Trophoblast cell (in vitro differentiated cells and primary cell): ENCODE data around the gene INTS3.

Experiments
- DNase-seq, 2 donors: peaks; one replicate each; pipeline ENCODE4 v3.0.0-alpha.2; 2016
- H2AFZ ChIP-seq: 2 replicates; pipeline ENCODE4 v1.6.1; 2013; ENCODE audit warnings: low read length, moderate library complexity, mild to moderate bottlenecking; ENCODE audit not compliant: insufficient read depth, poor library complexity
- H2AK5ac ChIP-seq: 2 replicates; pipeline ENCODE4 v1.6.1; 2013; ENCODE audit warnings: mild to moderate bottlenecking, low read length
- H2BK120ac ChIP-seq: 2 replicates; pipeline ENCODE4 v1.6.1; 2013; ENCODE audit warnings: low read length, mild to moderate bottlenecking, moderate library complexity; ENCODE audit not compliant: insufficient read depth, poor library complexity
- H2BK12ac ChIP-seq: 2 replicates; pipeline ENCODE4 v1.6.1; 2013; ENCODE audit warnings: mild to moderate bottlenecking, low read length, moderate library complexity
- H2BK5ac ChIP-seq: 2 replicates; pipeline ENCODE4 v1.6.1; 2013; ENCODE audit warnings: low read length, low read depth, moderate library complexity, mild to moderate bottlenecking; ENCODE audit not compliant: poor library complexity
- H3K14ac ChIP-seq: 2 replicates; pipeline ENCODE4 v1.6.1; 2013; ENCODE audit warnings: mild to moderate bottlenecking, low read length
- H3K18ac ChIP-seq: 2 replicates; pipeline ENCODE4 v1.6.1; 2013; ENCODE audit warnings: mild to moderate bottlenecking, low read length
- H3K23ac ChIP-seq: 2 replicates; pipeline ENCODE4 v1.6.1; 2013; ENCODE audit warnings: low read length
- H3K27ac ChIP-seq: 2 replicates; pipeline ENCODE4 v1.5.1; 2013; ENCODE audit warnings: low read depth, mild to moderate bottlenecking, inconsistent platforms, low read length, moderate library complexity
- H3K27me3 ChIP-seq: 2 replicates; pipeline ENCODE4 v1.6.1; 2013; ENCODE audit warnings: inconsistent platforms, mild to moderate bottlenecking, low read length, moderate library complexity; ENCODE audit not compliant: insufficient read depth
- H3K36me3 ChIP-seq, 2 experiments: 1 replicate in 1 of 2; 2 replicates in 1 of 2; pipeline ENCODE4 v1.6.1; 2013; ENCODE audit warnings: low read length in 2 of 2, mild to moderate bottlenecking in 2 of 2, moderate library complexity in 1 of 2; ENCODE audit not compliant: insufficient read depth in 2 of 2, control insufficient read depth in 1 of 2
- H3K4ac ChIP-seq: 2 replicates; pipeline ENCODE4 v1.6.1; 2013; ENCODE audit warnings: low read depth, mild to moderate bottlenecking, low read length, moderate library complexity
- H3K4me1 ChIP-seq, 2 experiments: 1 replicate in 1 of 2; 2 replicates in 1 of 2; pipeline ENCODE4 v1.6.1; 2013; ENCODE audit warnings: low read length in 2 of 2, mild to moderate bottlenecking in 2 of 2, moderate library complexity in 1 of 2; ENCODE audit not compliant: insufficient read depth in 2 of 2, control insufficient read depth in 1 of 2
- H3K4me2 ChIP-seq: 2 replicates; pipeline ENCODE4 v1.6.1; 2013; ENCODE audit warnings: inconsistent platforms, mild to moderate bottlenecking, low read length, moderate library complexity
- H3K4me3 ChIP-seq: 2 replicates; pipeline ENCODE4 v1.5.1; 2013; ENCODE audit warnings: mild to moderate bottlenecking, low read depth, low read length, inconsistent platforms
- H3K79me1 ChIP-seq: one replicate; pipeline ENCODE4 v1.6.1; 2013; ENCODE audit warnings: low read length
- H3K79me2 ChIP-seq: 2 replicates; pipeline ENCODE4 v1.6.1; 2013; ENCODE audit warnings: low read length, mild to moderate bottlenecking; ENCODE audit not compliant: control insufficient read depth, insufficient read depth, poor library complexity
- H3K9ac ChIP-seq: 2 replicates; pipeline ENCODE4 v1.6.1; 2013; ENCODE audit warnings: mild to moderate bottlenecking, low read length
- H3K9me3 ChIP-seq: 2 replicates; pipeline ENCODE4 v1.6.1; 2013; ENCODE audit warnings: low read depth, mild to moderate bottlenecking, control low read depth, inconsistent platforms, low read length; ENCODE audit not compliant: insufficient read depth
- H4K12ac ChIP-seq: 2 replicates; pipeline ENCODE4 v1.6.1; 2013; ENCODE audit warnings: low read depth, mild to moderate bottlenecking, low read length, moderate library complexity
- H4K8ac ChIP-seq: 2 replicates; pipeline ENCODE4 v1.6.1; 2013; ENCODE audit warnings: low read depth, mild to moderate bottlenecking, low read length, moderate library complexity
- H4K91ac ChIP-seq: one replicate; pipeline ENCODE4 v1.6.1; 2013; ENCODE audit warnings: low read depth, mild to moderate bottlenecking, low read length, moderate library complexity
- WGBS: extraction: QIAGEN DNeasy Blood & Tissue Kit; methylation state at CpG from one replicate; pipeline ENCODE4 v1.1.7; 2013; ENCODE audit warnings: missing lambda C conversion rate; ENCODE audit not compliant: insufficient read length, insufficient coverage; ENCODE audit errors: extremely low coverage; 5-methylcytosine and 5-hydroxymethylcytosine counted together

Gene INTS3

DNA sequence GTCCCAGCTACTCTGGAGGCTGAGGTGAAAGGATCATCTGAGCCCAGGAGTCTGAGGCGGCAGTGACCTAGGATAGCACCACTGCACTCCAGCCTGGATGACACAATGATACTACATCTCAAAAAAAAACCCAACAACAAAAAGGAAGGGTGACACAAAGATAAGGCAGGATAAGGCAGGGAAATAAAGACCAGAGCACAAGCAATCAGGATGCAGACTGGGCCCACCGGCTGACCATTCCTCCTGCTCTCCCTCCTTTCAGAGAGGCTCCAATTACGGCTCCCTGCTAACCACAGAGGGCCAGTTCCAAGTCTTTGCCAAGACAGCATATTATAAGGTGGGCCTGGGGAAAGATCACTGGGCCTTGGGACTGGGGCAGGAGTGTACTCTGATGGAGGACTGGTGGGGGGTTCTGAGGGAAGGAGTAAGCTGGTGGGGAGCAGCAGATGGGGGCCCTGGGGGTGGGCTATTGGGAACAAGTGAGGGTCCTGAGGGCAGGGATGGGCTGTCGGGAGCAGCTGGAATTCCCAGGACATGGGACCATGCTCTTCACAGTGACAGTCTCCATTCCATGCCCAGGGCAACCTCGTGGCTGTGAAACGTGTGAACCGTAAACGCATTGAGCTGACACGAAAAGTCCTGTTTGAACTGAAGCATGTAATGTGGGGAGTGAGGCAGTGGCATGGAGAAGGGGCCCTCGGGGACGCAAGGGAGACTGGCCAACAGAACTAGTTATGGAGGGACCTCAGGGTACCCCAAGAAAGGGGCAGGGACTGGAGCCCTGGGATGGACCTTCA lies 42.1 kb upstream of the INTS3 start:
- Histone ChIP-seq H4K8ac (no peak overlapping the region), H2AK5ac (no peak overlapping the region), H3K27me3 (peaks cover 4% of the 10 kb centered on the region), H2BK120ac (no peak overlapping the region), H2AFZ (no peak overlapping the region), H3K9ac (no peak overlapping the region), H3K23ac (no peak overlapping the region), H3K4me3 (no peak overlapping the region), H3K36me3 (no peaks in the 10 kb centered on the region), H3K27ac (no peak overlapping the region), H3K4ac (no peak overlapping the region), H4K91ac (no peak overlapping the region), H3K4me1 (peaks cover 6 to 8% of the 10 kb centered on the region in 2 experiments), H3K79me2 (no peaks in the 10 kb centered on the region), H2BK5ac (no peak overlapping the region), H4K12ac (no peak overlapping the region), H3K9me3 (no peaks in the 10 kb centered on the region), H3K14ac (no peak overlapping the region), H3K18ac (no peak overlapping the region), H2BK12ac (no peak overlapping the region), H3K4me2 (no peak overlapping the region), H3K79me1 (no peaks in the 10 kb centered on the region)
- DNase-seq, result no peak
- no CpG with 5 or more reads among the region's 11 CpGs for WGBS

- Histone ChIP-seq H3K36me3 (no peaks in the 10 kb centered on the region), H4K91ac (no peak overlapping the region), H3K4ac (no peak overlapping the region), H2BK5ac (no peak overlapping the region), H2AK5ac (no peak overlapping the region), H3K18ac (no peak overlapping the region), H3K9ac (no peak overlapping the region), H3K4me3 (no peak overlapping the region), H3K14ac (no peak overlapping the region), H3K79me2 (no peaks in the 10 kb centered on the region), H3K79me1 (no peaks in the 10 kb centered on the region), H3K4me2 (no peak overlapping the region), H3K23ac (no peak overlapping the region), H4K8ac (no peak overlapping the region), H3K4me1 (peaks cover 6 to 8% of the 10 kb centered on the region in 2 experiments), H3K27ac (no peak overlapping the region), H2BK120ac (no peak overlapping the region), H2BK12ac (no peak overlapping the region), H2AFZ (no peak overlapping the region), H3K9me3 (no peaks in the 10 kb centered on the region), H3K27me3 (no peaks in the 10 kb centered on the region), H4K12ac (no peak overlapping the region)
- WGBS, result no CpG with 5 or more reads among the region's 16 CpGs
- no peak for DNase-seq
These were observed 40.3 kb upstream of the INTS3 start for GRCh38 chr1:153687346-153688125.

- Histone ChIP-seq H3K27ac (no peak overlapping the region), H3K23ac (no peak overlapping the region), H3K79me1 (no peaks in the 10 kb centered on the region), H3K27me3 (no peaks in the 10 kb centered on the region), H3K4ac (no peak overlapping the region), H2AFZ (no peak overlapping the region), H3K4me2 (no peak overlapping the region), H3K4me1 (peaks cover 6 to 8% of the 10 kb centered on the region in 2 experiments), H2BK5ac (no peak overlapping the region), H4K12ac (no peak overlapping the region), H3K18ac (no peak overlapping the region), H4K91ac (no peak overlapping the region), H3K9ac (no peak overlapping the region), H2BK120ac (no peak overlapping the region), H3K36me3 (no peaks in the 10 kb centered on the region), H3K14ac (no peak overlapping the region), H2BK12ac (no peak overlapping the region), H3K79me2 (no peaks in the 10 kb centered on the region), H3K9me3 (no peaks in the 10 kb centered on the region), H3K4me3 (no peak overlapping the region), H2AK5ac (no peak overlapping the region), H4K8ac (no peak overlapping the region)
- WGBS, result no CpG with 5 or more reads among the region's 7 CpGs
- DNase-seq, result no peak
These were observed 39.6 kb upstream of the INTS3 start for GRCh38 chr1:153688276-153688675.

DNA sequence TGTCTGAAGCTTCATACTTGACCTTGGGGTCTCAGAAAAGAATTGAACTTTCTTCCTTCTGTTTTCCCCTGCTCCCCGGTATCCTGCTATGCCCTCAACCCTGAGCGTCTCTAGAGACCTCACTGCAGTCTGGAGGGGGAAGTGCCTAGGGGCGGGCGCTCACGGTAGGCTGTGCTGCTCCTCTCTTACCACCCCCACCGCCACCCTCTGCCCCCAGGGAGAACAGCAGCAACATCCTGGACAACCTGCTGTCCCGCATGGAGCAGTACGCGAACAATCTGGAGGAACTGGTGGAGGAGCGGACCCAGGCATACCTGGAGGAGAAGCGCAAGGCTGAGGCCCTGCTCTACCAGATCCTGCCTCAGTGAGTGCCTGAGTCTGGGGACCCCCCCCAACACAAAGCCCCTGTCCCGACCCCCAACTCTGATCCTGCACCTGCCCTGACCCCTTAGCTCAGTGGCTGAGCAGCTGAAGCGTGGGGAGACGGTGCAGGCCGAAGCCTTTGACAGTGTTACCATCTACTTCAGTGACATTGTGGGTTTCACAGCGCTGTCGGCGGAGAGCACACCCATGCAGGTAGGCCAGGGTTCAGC lies 39.0 kb upstream of the INTS3 start:
- no peak overlapping the region for H3K27ac ChIP-seq
- H3K18ac ChIP-seq, result no peak overlapping the region
- no peak overlapping the region for H3K9ac ChIP-seq
- H3K4ac ChIP-seq, result no peak overlapping the region
- WGBS, result no CpG with 5 or more reads among the region's 18 CpGs
- no peak overlapping the region for H2BK120ac ChIP-seq
- H3K9me3 ChIP-seq, result no peaks in the 10 kb centered on the region
- no peak overlapping the region for H3K4me2 ChIP-seq
- no peak overlapping the region for H4K8ac ChIP-seq
- H2AFZ ChIP-seq, result no peak overlapping the region
- H2BK12ac ChIP-seq, result no peak overlapping the region
- no peak overlapping the region for H3K14ac ChIP-seq
- H3K27me3 ChIP-seq, result no peaks in the 10 kb centered on the region
- H3K23ac ChIP-seq, result no peak overlapping the region
- no peaks in the 10 kb centered on the region for H3K36me3 ChIP-seq
- no peak overlapping the region for H3K4me3 ChIP-seq
- no peak overlapping the region for H4K12ac ChIP-seq
- no peak overlapping the region for H4K91ac ChIP-seq
- peaks cover 6 to 8% of the 10 kb centered on the region in 2 experiments for H3K4me1 ChIP-seq
- H2BK5ac ChIP-seq, result no peak overlapping the region
- peak; percentile 47 to 75 for DNase-seq
- no peaks in the 10 kb centered on the region for H3K79me2 ChIP-seq
- H2AK5ac ChIP-seq, result no peak overlapping the region
- no peaks in the 10 kb centered on the region for H3K79me1 ChIP-seq
